ENCODE results near the gene COA6. TPM values are rescaled to one million over a fixed set of nuclear protein-coding genes. Genes with fewer than 3 reads are reported as not detected.

Gene COA6
- total RNA-seq, 4 donors from 2014 or later: 9.4 to 18.3 (median 16.0) TPM

DNA sequence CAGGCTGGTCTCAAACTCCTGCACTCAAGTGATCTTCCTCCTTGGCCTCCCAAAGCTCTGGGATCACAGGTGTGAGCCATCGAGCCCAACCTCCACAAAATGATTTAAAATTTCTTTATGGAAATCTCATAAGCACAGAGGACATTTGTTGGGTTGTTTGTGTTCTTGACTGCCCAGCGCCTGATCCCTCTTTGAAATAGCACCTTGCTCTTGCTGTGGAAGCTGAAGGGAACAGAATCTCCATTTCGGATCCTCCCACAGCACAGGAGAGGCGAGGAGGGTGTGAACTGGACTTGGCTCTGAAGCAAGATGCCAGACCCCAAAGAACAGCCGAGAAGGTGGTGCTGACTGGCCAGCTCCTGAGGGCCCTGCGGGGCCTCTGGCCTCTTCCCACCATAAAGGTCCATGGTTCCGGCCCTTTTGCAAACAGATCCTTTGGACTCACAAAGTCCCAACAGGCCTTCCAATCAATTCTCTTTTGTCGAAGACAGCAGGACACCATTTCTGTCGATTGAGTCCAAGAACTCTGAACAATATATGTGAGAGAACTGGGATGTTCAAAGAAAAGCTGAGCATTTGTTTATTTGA, 45.6 kb upstream of the COA6 start:
- peaks cover 3 to 8% (median 5%) of the 10 kb centered on the region in 4 donors for H3K4me1 ChIP-seq
- intact Hi-C loops (cut with DNase I): no loop called here
- TF ChIP-seq, protein P1, sequence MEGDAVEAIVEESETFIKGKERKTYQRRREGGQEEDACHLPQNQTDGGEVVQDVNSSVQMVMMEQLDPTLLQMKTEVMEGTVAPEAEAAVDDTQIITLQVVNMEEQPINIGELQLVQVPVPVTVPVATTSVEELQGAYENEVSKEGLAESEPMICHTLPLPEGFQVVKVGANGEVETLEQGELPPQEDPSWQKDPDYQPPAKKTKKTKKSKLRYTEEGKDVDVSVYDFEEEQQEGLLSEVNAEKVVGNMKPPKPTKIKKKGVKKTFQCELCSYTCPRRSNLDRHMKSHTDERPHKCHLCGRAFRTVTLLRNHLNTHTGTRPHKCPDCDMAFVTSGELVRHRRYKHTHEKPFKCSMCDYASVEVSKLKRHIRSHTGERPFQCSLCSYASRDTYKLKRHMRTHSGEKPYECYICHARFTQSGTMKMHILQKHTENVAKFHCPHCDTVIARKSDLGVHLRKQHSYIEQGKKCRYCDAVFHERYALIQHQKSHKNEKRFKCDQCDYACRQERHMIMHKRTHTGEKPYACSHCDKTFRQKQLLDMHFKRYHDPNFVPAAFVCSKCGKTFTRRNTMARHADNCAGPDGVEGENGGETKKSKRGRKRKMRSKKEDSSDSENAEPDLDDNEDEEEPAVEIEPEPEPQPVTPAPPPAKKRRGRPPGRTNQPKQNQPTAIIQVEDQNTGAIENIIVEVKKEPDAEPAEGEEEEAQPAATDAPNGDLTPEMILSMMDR (IDR thresholded peaks at IDR 0.05): no peak
- TF ChIP-seq POLR2AphosphoS5 (IDR thresholded peaks at IDR 0.05): no peak
- TF ChIP-seq POLR2A (IDR thresholded peaks at IDR 0.05; ENCODE audit: low read depth): no peak
- TF ChIP-seq EP300 (IDR thresholded peaks at IDR 0.05): no peak
- WGBS: 88% methylated on average over 9 of the region's 9 CpGs
- peaks cover 0 to 40% (median 0%) of the 10 kb centered on the region in 4 donors for H3K27me3 ChIP-seq
- H3K4me3 ChIP-seq: no peak overlapping the region
- H3K36me3 ChIP-seq: no peaks in the 10 kb centered on the region
- no peaks in the 10 kb centered on the region for H3K9me3 ChIP-seq
- DNase-seq (ENCODE audit: extremely low spot score): peak; percentile 34
- H3K27ac ChIP-seq (replicated peaks in 1 of 4): no peak overlapping the region

- no peak overlapping the region for H3K4me3 ChIP-seq
- 86% methylated on average over 4 of the region's 4 CpGs for WGBS
- intact Hi-C loops (cut with DNase I): no loop called here
- H3K4me1 ChIP-seq: peaks cover 3 to 8% (median 5%) of the 10 kb centered on the region in 4 donors
- H3K27ac ChIP-seq (replicated peaks in 1 of 4): no peak overlapping the region
- DNase-seq (ENCODE audit: extremely low spot score): peak; percentile 75
- H3K9me3 ChIP-seq: peaks cover 0 to 5% (median 0%) of the 10 kb centered on the region in 4 donors
- no peaks in the 10 kb centered on the region for H3K36me3 ChIP-seq
- peaks cover 0 to 15% (median 0%) of the 10 kb centered on the region in 4 donors for H3K27me3 ChIP-seq
- TF ChIP-seq EP300 (IDR thresholded peaks at IDR 0.05): no peak
- no peak for TF ChIP-seq POLR2A (IDR thresholded peaks at IDR 0.05; ENCODE audit: low read depth)
- no peak for TF ChIP-seq POLR2AphosphoS5 (IDR thresholded peaks at IDR 0.05)
- TF ChIP-seq, protein P1 (IDR thresholded peaks at IDR 0.05): no peak
Observed at GRCh38 chr1:234330843-234331215, 42.4 kb upstream of the COA6 start.

- intact Hi-C loops (cut with DNase I): no loop called here
- peak; percentile 74 for DNase-seq (ENCODE audit: extremely low spot score)
- Histone ChIP-seq H3K4me1 (peaks cover 3 to 6% (median 4%) of the 10 kb centered on the region in 4 donors), H3K27me3 (peaks cover 0 to 9% (median 0%) of the 10 kb centered on the region in 4 donors), H3K4me3 (no peak overlapping the region), H3K27ac (replicated peaks in 1 of 4) (no peak overlapping the region), H3K9me3 (peaks cover 0 to 11% (median 0%) of the 10 kb centered on the region in 4 donors), H3K36me3 (no peaks in the 10 kb centered on the region)
- 70% methylated on average over 2 of the region's 2 CpGs for WGBS
- TF ChIP-seq POLR2AphosphoS5 (IDR thresholded peaks at IDR 0.05) (no peak), POLR2A (IDR thresholded peaks at IDR 0.05; ENCODE audit: low read depth) (no peak), EP300 (IDR thresholded peaks at IDR 0.05) (no peak)
- TF ChIP-seq, protein P1 (IDR thresholded peaks at IDR 0.05): no peak
Observed at GRCh38 chr1:234331507-234331906, 41.7 kb upstream of the COA6 start.

DNA sequence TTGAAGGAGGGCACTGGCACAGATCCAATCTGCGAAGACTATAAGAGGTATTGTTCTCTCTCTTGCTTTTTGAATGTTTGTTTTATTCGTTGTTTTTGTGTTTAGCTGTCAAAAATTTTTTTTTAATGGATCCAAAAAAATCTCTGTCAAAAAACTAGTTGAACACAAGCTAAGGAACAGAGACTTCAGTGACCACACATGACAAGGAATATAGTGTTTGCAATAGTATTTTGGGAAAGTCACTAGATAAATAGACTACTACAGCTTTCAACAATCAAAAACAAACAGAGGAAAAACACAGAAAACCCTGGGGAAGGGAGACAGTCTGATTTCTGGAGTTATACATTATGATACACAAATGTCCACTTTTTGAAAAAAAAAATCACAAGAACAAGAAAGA, 36.9 kb upstream of the COA6 start:
- DNase-seq (ENCODE audit: extremely low spot score): no peak
- Histone ChIP-seq H3K36me3 (no peaks in the 10 kb centered on the region), H3K4me3 (no peak overlapping the region), H3K27ac (replicated peaks in 1 of 4) (no peak overlapping the region), H3K27me3 (peaks cover 0 to 8% (median 0%) of the 10 kb centered on the region in 4 donors), H3K4me1 (no peaks in the 10 kb centered on the region), H3K9me3 (peaks cover 0 to 32% (median 6%) of the 10 kb centered on the region in 4 donors)
- 88% methylated on average over 2 of the region's 2 CpGs for WGBS
- intact Hi-C loops (cut with DNase I): no loop called here
- TF ChIP-seq POLR2A (IDR thresholded peaks at IDR 0.05; ENCODE audit: low read depth) (no peak), POLR2AphosphoS5 (IDR thresholded peaks at IDR 0.05) (no peak), EP300 (IDR thresholded peaks at IDR 0.05) (no peak)
- TF ChIP-seq, protein P1 (IDR thresholded peaks at IDR 0.05): no peak

Measured in esophagus muscularis mucosa (tissue), 4 donors.